Measurements from ENCODE around the gene GSTP1. TPM values are rescaled to one million over a fixed set of nuclear protein-coding genes. Genes with fewer than 3 reads are reported as not detected.

GSTP1 gene
- total and polyA plus RNA-seq, 4 donors: 632 to 2,206 (median 1,023) TPM

GRCh38 chr11:67630943-67631331 is 47.3 kb downstream of the GSTP1 start:
- Histone ChIP-seq H3K36me3 (ENCODE audit: control insufficient read depth in 4 of 4, insufficient read depth in 4 of 4, low read length in 4 of 4) (no peaks in the 10 kb centered on the region), H3K9me3 (ENCODE audit: control insufficient read depth in 4 of 4, insufficient read depth in 3 of 4, low read length in 3 of 4) (no peaks in the 10 kb centered on the region), H3K9ac (ENCODE audit: insufficient read depth in 1 of 2, low read length in 2 of 2) (peak overlapping the region; percentile 63 to 82), H3K4me1 (ENCODE audit: control insufficient read depth in 5 of 5, insufficient read depth in 5 of 5, low read length in 5 of 5) (peaks cover 0 to 8% (median 4%) of the 10 kb centered on the region in 5 donors), H3K27ac (ENCODE audit: low read depth in 1 of 2, low read length in 1 of 2) (peak overlapping the region; percentile 82 to 88), H3K27me3 (ENCODE audit: control insufficient read depth in 3 of 3, insufficient read depth in 3 of 3, low read length in 2 of 3) (no peaks in the 10 kb centered on the region), H3K4me3 (no peak overlapping the region)
- TF ChIP-seq CTCF (IDR thresholded peaks at IDR 0.05; ENCODE audit: control extremely low read depth, extremely low read depth): no peak
- no peak for DNase-seq
- no peak for ATAC-seq (ENCODE audit: insufficient read depth, low FRiP score)
- WGBS, 2 donors: 64 to 67% methylated on average over 16 of the region's 16 CpGs

- H3K4me1 ChIP-seq (ENCODE audit: control insufficient read depth in 5 of 5, insufficient read depth in 5 of 5, low read length in 5 of 5): peaks cover 0 to 8% (median 4%) of the 10 kb centered on the region in 5 donors
- no peak for TF ChIP-seq CTCF (IDR thresholded peaks at IDR 0.05; ENCODE audit: control extremely low read depth, extremely low read depth)
- no peaks in the 10 kb centered on the region for H3K9me3 ChIP-seq (ENCODE audit: control insufficient read depth in 4 of 4, insufficient read depth in 3 of 4, low read length in 3 of 4)
- no peaks in the 10 kb centered on the region for H3K27me3 ChIP-seq (ENCODE audit: control insufficient read depth in 3 of 3, insufficient read depth in 3 of 3, low read length in 2 of 3)
- ATAC-seq (ENCODE audit: insufficient read depth, low FRiP score) (no peak), DNase-seq (no peak)
- no peak overlapping the region for H3K9ac ChIP-seq (ENCODE audit: insufficient read depth in 1 of 2, low read length in 2 of 2)
- 81 to 87% methylated on average over 6 to 7 of the region's 7 CpGs for WGBS, 2 donors
- H3K27ac ChIP-seq (ENCODE audit: low read depth in 1 of 2, low read length in 1 of 2): no peak overlapping the region
- no peak overlapping the region for H3K4me3 ChIP-seq
- no peaks in the 10 kb centered on the region for H3K36me3 ChIP-seq (ENCODE audit: control insufficient read depth in 4 of 4, insufficient read depth in 4 of 4, low read length in 4 of 4)
Observed at GRCh38 chr11:67631411-67631810, 47.8 kb downstream of the GSTP1 start.

GRCh38 chr11:67631853-67632174 is 48.2 kb downstream of the GSTP1 start:
- Histone ChIP-seq H3K9me3 (ENCODE audit: control insufficient read depth in 4 of 4, insufficient read depth in 3 of 4, low read length in 3 of 4) (no peaks in the 10 kb centered on the region), H3K27ac (ENCODE audit: low read depth in 1 of 2, low read length in 1 of 2) (no peak overlapping the region), H3K4me3 (no peak overlapping the region), H3K4me1 (ENCODE audit: control insufficient read depth in 5 of 5, insufficient read depth in 5 of 5, low read length in 5 of 5) (peaks cover 0 to 8% (median 4%) of the 10 kb centered on the region in 5 donors), H3K36me3 (ENCODE audit: control insufficient read depth in 4 of 4, insufficient read depth in 4 of 4, low read length in 4 of 4) (no peaks in the 10 kb centered on the region), H3K9ac (ENCODE audit: insufficient read depth in 1 of 2, low read length in 2 of 2) (no peak overlapping the region), H3K27me3 (ENCODE audit: control insufficient read depth in 3 of 3, insufficient read depth in 3 of 3, low read length in 2 of 3) (no peaks in the 10 kb centered on the region)
- ATAC-seq (ENCODE audit: insufficient read depth, low FRiP score): no peak
- WGBS, 2 donors: 92 to 100% methylated on average over 2 of the region's 2 CpGs
- TF ChIP-seq CTCF (IDR thresholded peaks at IDR 0.05; ENCODE audit: control extremely low read depth, extremely low read depth): no peak
- no peak for DNase-seq
